Measurements from ENCODE around the gene IFNW1.

The IFNW1 gene

GRCh38 chr9:21097817-21098216 lies 43.8 kb downstream of the IFNW1 start:
- no peak for DNase-seq (ENCODE audit: extremely low read depth, insufficient read length)
- H3K27me3 ChIP-seq (replicated peaks; ENCODE audit: control insufficient read depth, insufficient read depth, low read length) = no peaks in the 10 kb centered on the region
- TF ChIP-seq, protein P1, sequence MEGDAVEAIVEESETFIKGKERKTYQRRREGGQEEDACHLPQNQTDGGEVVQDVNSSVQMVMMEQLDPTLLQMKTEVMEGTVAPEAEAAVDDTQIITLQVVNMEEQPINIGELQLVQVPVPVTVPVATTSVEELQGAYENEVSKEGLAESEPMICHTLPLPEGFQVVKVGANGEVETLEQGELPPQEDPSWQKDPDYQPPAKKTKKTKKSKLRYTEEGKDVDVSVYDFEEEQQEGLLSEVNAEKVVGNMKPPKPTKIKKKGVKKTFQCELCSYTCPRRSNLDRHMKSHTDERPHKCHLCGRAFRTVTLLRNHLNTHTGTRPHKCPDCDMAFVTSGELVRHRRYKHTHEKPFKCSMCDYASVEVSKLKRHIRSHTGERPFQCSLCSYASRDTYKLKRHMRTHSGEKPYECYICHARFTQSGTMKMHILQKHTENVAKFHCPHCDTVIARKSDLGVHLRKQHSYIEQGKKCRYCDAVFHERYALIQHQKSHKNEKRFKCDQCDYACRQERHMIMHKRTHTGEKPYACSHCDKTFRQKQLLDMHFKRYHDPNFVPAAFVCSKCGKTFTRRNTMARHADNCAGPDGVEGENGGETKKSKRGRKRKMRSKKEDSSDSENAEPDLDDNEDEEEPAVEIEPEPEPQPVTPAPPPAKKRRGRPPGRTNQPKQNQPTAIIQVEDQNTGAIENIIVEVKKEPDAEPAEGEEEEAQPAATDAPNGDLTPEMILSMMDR (IDR thresholded peaks at IDR 0.05; ENCODE audit: insufficient read depth, low read length, poor library complexity, severe bottlenecking) = no peak
- H3K36me3 ChIP-seq (ENCODE audit: control insufficient read depth, insufficient read depth, low read length) = no peaks in the 10 kb centered on the region
- H3K4me3 ChIP-seq (replicated peaks; ENCODE audit: low read depth, low read length) = no peak overlapping the region

- TF ChIP-seq, protein P1 (IDR thresholded peaks at IDR 0.05; ENCODE audit: insufficient read depth, low read length, poor library complexity, severe bottlenecking) = no peak
- DNase-seq (ENCODE audit: extremely low read depth, insufficient read length) = no peak
- Histone ChIP-seq H3K27me3 (replicated peaks; ENCODE audit: control insufficient read depth, insufficient read depth, low read length) (no peaks in the 10 kb centered on the region), H3K4me3 (replicated peaks; ENCODE audit: low read depth, low read length) (no peak overlapping the region), H3K36me3 (ENCODE audit: control insufficient read depth, insufficient read depth, low read length) (no peaks in the 10 kb centered on the region)
Observed at GRCh38 chr9:21096901-21097255, 44.8 kb downstream of the IFNW1 start.

DNA sequence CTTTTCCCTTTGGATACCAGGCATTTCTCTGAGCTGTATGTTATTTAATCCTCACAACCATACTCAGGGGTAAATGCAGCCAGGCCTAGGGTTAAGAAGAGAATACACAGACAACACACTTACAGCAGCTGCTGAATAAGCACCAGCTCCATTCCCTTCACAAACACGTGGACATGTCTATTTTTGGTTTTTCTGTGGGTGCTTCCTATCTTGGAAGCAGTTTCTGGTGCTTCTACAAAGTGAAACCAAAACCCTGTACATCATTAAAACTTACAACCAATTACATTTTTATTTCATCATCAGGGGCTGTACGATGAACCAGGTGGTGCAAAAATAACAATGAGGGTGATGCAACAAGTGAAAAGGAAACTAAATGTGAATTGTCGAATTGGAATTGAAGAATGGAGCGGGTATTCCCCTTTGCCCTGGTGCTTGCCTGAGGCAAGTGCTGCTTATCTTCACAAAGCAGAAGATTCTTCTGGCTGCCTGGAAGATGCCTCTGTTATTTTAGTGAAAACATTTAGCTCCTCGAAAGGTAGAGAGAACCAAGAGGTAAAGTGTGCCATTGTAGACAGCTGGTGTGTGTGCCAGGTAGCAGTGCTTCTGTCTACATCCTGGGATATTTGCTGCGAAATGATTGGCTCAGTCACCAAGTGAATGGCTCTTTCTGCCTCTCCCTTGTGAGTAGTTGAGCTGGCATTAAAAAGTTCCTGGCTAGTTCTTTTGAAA lies 45.3 kb downstream of the IFNW1 start:
- Histone ChIP-seq H3K27me3 (replicated peaks; ENCODE audit: control insufficient read depth, insufficient read depth, low read length) (no peaks in the 10 kb centered on the region), H3K36me3 (ENCODE audit: control insufficient read depth, insufficient read depth, low read length) (no peaks in the 10 kb centered on the region), H3K4me3 (replicated peaks; ENCODE audit: low read depth, low read length) (peak overlapping the region; percentile 2; the same call in 1 of the 2 replicates)
- TF ChIP-seq, protein P1 (IDR thresholded peaks at IDR 0.05; ENCODE audit: insufficient read depth, low read length, poor library complexity, severe bottlenecking) = no peak
- DNase-seq (ENCODE audit: extremely low read depth, insufficient read length) = peak; percentile 64

- no peaks in the 10 kb centered on the region for H3K36me3 ChIP-seq (ENCODE audit: control insufficient read depth, insufficient read depth, low read length)
- no peak overlapping the region for H3K4me3 ChIP-seq (replicated peaks; ENCODE audit: low read depth, low read length)
- TF ChIP-seq, protein P1 (IDR thresholded peaks at IDR 0.05; ENCODE audit: insufficient read depth, low read length, poor library complexity, severe bottlenecking) = no peak
- no peak for DNase-seq (ENCODE audit: extremely low read depth, insufficient read length)
- H3K27me3 ChIP-seq (replicated peaks; ENCODE audit: control insufficient read depth, insufficient read depth, low read length) = no peaks in the 10 kb centered on the region
Observed at GRCh38 chr9:21095561-21095960, 46.1 kb downstream of the IFNW1 start.

Data from GM06990 (cell line).